Measurements from ENCODE around the gene KCNQ1OT1.

The KCNQ1OT1 gene

DNA sequence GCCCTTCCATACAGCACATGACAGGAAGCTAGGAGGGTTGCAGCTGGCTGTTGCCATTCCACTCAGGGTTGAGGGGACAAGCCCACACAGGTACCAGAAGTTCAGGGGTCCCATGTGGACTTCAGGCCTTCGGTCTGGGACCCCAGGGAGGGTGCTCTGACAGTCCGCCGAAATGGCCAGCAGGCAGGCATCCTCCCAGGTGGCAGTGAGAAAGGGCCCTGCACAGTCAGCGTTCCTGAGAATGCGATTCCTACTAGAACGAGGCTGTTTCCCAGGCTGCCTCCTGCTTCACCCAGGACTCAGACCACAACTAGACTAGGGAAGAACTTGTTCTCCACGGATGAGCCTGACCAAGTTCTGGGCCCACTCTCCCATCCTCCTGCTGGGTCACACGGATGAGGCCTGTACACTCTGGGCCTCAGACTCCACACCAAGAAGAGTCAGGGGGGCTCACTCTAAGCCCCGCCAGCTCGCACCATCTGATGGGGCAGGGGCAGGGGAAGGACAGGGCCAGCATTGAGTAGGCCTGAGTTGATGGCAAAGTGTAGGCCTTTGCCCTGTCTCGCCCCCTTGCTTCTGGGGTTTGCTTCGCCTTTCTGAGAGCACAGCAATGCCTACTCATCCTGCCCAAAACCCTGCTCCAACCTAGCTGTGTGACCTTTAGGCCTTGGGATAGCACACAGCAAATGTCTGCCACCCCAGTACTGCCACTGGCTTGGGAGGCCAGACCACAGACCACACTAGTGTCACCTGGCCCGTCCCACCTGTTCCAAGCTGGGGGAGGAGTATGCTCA, 14.0 kb downstream of the KCNQ1OT1 start:
- POLR2A ChIA-PET: interaction anchor here (0.7 kb wide), 1 partner anchor 784 kb away, joined by 3 read pairs; no protein-coding TSS in a partner anchor

DNA sequence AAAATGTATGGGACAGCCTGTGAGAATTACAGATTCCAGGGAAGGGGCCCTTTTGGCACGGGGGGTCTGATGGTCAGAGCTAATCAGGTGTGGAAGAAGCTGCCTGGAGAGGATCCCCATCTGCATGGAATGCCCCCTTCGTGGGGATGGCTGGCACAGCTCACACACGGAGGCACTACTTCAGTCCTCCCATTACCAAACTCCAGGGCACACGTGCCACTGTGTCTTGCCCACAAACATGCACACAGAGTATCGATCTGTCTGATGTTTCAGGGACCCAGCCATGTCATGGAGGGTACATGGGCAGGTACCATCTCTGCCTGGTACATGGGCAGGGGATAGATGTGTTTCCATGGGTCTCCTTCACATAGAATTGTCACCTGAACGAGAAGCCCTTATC, 14.7 kb downstream of the KCNQ1OT1 start:
- H3K36me3 ChIP-seq (ENCODE audit: control insufficient read depth in 4 of 4, insufficient read depth in 4 of 4, low read length in 3 of 4): peaks cover 0 to 14% (median 4%) of the 10 kb centered on the region in 4 experiments
- ChIA-PET CTCF (interaction anchor here (2.7 kb wide), 1 partner anchor 152 kb away, joined by 12 read pairs; no protein-coding TSS in a partner anchor), POLR2A (interaction anchor here (0.7 kb wide), 1 partner anchor 783 kb away, joined by 3 read pairs; no protein-coding TSS in a partner anchor)
- peaks cover 3 to 30% (median 16%) of the 10 kb centered on the region in 4 experiments for H3K4me1 ChIP-seq (ENCODE audit: control extremely low read depth in 1 of 4, control insufficient read depth in 4 of 4, insufficient read depth in 4 of 4, low read length in 3 of 4)
- WGBS (ENCODE audit: insufficient coverage): 94% methylated on average over 6 of the region's 6 CpGs
- no peak for DNase-seq
- no peak overlapping the region for H3K27ac ChIP-seq (ENCODE audit: insufficient read depth in 1 of 2, low read depth in 1 of 2, low read length in 2 of 2, poor library complexity in 1 of 2, severe bottlenecking in 2 of 2)
- H3K27me3 ChIP-seq (replicated peaks in 2 of 5; ENCODE audit: control insufficient read depth in 4 of 5, insufficient read depth in 5 of 5, low read length in 4 of 5): no peaks in the 10 kb centered on the region
- no peak overlapping the region for H3K4me3 ChIP-seq (ENCODE audit: control insufficient read depth in 1 of 7, extremely low read depth in 1 of 7, insufficient read depth in 4 of 7, low read depth in 2 of 7, low read length in 6 of 7)
- no peaks in the 10 kb centered on the region for H3K9me3 ChIP-seq (ENCODE audit: control extremely low read depth in 1 of 5, control insufficient read depth in 4 of 5, insufficient read depth in 2 of 5, low read depth in 1 of 5, low read length in 4 of 5)

More for the DNA sequence above, 14.0 kb downstream of the KCNQ1OT1 start:
- Histone ChIP-seq H3K27me3 (replicated peaks in 2 of 5; ENCODE audit: control insufficient read depth in 4 of 5, insufficient read depth in 5 of 5, low read length in 4 of 5) (no peaks in the 10 kb centered on the region), H3K27ac (ENCODE audit: insufficient read depth in 1 of 2, low read depth in 1 of 2, low read length in 2 of 2, poor library complexity in 1 of 2, severe bottlenecking in 2 of 2) (no peak overlapping the region), H3K4me1 (ENCODE audit: control extremely low read depth in 1 of 4, control insufficient read depth in 4 of 4, insufficient read depth in 4 of 4, low read length in 3 of 4) (peaks cover 3 to 30% (median 16%) of the 10 kb centered on the region in 4 experiments), H3K36me3 (ENCODE audit: control insufficient read depth in 4 of 4, insufficient read depth in 4 of 4, low read length in 3 of 4) (peaks cover 0 to 19% (median 5%) of the 10 kb centered on the region in 4 experiments), H3K9me3 (ENCODE audit: control extremely low read depth in 1 of 5, control insufficient read depth in 4 of 5, insufficient read depth in 2 of 5, low read depth in 1 of 5, low read length in 4 of 5) (no peaks in the 10 kb centered on the region), H3K4me3 (ENCODE audit: control insufficient read depth in 1 of 7, extremely low read depth in 1 of 7, insufficient read depth in 4 of 7, low read depth in 2 of 7, low read length in 6 of 7) (no peak overlapping the region)
- CTCF ChIA-PET: interaction anchor here (1.4 to 2.7 kb wide), 3 partner anchors 16 to 202 kb away, joined by 4 to 14 read pairs (median 12); no protein-coding TSS in a partner anchor
- DNase-seq: no peak
- 97% methylated on average over 13 of the region's 13 CpGs for WGBS (ENCODE audit: insufficient coverage)

DNA sequence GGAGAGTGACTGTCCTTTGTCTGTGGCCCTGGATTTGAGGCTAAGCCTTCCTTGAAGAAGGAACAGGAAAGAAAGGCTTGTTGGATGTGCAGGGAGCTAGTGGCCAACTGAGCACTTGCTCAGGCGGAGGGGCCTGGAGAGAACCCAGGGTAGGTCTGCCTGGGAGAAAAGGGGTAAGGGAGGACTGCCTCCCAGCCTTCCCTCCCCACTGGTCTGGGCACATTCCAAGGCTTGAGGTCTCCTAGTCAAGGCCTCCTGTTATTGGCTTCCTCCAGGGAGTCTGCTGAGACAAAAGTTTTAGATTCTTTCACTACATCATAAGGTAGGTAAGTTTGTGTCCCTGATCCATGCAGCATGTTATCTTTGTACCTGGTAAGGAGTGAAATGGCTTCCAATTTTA, 15.2 kb downstream of the KCNQ1OT1 start:
- WGBS (ENCODE audit: insufficient coverage): no CpG with 5 or more reads among the region's 1 CpG
- ChIA-PET POLR2A (no interaction called here), CTCF (interaction anchor here (1.4 kb wide), 1 partner anchor 151 kb away, joined by 4 read pairs; no protein-coding TSS in a partner anchor)
- Histone ChIP-seq H3K4me1 (ENCODE audit: control extremely low read depth in 1 of 4, control insufficient read depth in 4 of 4, insufficient read depth in 4 of 4, low read length in 3 of 4) (peaks cover 3 to 29% (median 16%) of the 10 kb centered on the region in 4 experiments), H3K4me3 (ENCODE audit: control insufficient read depth in 1 of 7, extremely low read depth in 1 of 7, insufficient read depth in 4 of 7, low read depth in 2 of 7, low read length in 6 of 7) (no peak overlapping the region), H3K36me3 (ENCODE audit: control insufficient read depth in 4 of 4, insufficient read depth in 4 of 4, low read length in 3 of 4) (peaks cover 0 to 10% (median 3%) of the 10 kb centered on the region in 4 experiments), H3K9me3 (ENCODE audit: control extremely low read depth in 1 of 5, control insufficient read depth in 4 of 5, insufficient read depth in 2 of 5, low read depth in 1 of 5, low read length in 4 of 5) (no peaks in the 10 kb centered on the region), H3K27me3 (replicated peaks in 2 of 5; ENCODE audit: control insufficient read depth in 4 of 5, insufficient read depth in 5 of 5, low read length in 4 of 5) (no peaks in the 10 kb centered on the region), H3K27ac (ENCODE audit: insufficient read depth in 1 of 2, low read depth in 1 of 2, low read length in 2 of 2, poor library complexity in 1 of 2, severe bottlenecking in 2 of 2) (no peak overlapping the region)
- DNase-seq: no peak

DNA sequence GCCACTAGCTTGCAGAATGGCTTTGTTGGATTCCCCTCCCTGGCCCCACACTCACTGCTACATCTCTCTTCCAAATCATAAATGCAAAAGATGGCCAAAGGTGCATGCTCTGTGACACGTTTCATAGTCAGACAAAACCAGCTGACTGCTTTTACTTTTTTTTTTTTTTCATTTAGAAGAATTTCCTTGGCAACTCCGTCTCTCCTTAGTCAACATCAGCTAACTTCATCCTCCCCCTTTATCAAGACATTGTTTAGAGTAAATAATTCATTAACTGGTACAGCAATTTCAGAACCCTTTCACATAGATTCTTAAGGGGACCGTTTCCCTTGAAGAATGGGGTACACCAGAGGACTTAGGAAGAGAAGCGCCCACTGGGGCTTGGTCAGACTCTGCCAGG, 16.0 kb downstream of the KCNQ1OT1 start:
- Histone ChIP-seq H3K36me3 (ENCODE audit: control insufficient read depth in 4 of 4, insufficient read depth in 4 of 4, low read length in 3 of 4) (peaks cover 0 to 7% (median 3%) of the 10 kb centered on the region in 4 experiments), H3K9me3 (ENCODE audit: control extremely low read depth in 1 of 5, control insufficient read depth in 4 of 5, insufficient read depth in 2 of 5, low read depth in 1 of 5, low read length in 4 of 5) (no peaks in the 10 kb centered on the region), H3K4me3 (ENCODE audit: control insufficient read depth in 1 of 7, extremely low read depth in 1 of 7, insufficient read depth in 4 of 7, low read depth in 2 of 7, low read length in 6 of 7) (no peak overlapping the region), H3K4me1 (ENCODE audit: control extremely low read depth in 1 of 4, control insufficient read depth in 4 of 4, insufficient read depth in 4 of 4, low read length in 3 of 4) (peaks cover 3 to 28% (median 16%) of the 10 kb centered on the region in 4 experiments), H3K27me3 (replicated peaks in 2 of 5; ENCODE audit: control insufficient read depth in 4 of 5, insufficient read depth in 5 of 5, low read length in 4 of 5) (no peaks in the 10 kb centered on the region), H3K27ac (ENCODE audit: insufficient read depth in 1 of 2, low read depth in 1 of 2, low read length in 2 of 2, poor library complexity in 1 of 2, severe bottlenecking in 2 of 2) (no peak overlapping the region)
- ChIA-PET POLR2A (no interaction called here), CTCF (interaction anchor here (1.4 kb wide), 1 partner anchor 151 kb away, joined by 4 read pairs; no protein-coding TSS in a partner anchor)
- WGBS (ENCODE audit: insufficient coverage): 87% methylated on average over 3 of the region's 4 CpGs
- no peak for DNase-seq

DNA sequence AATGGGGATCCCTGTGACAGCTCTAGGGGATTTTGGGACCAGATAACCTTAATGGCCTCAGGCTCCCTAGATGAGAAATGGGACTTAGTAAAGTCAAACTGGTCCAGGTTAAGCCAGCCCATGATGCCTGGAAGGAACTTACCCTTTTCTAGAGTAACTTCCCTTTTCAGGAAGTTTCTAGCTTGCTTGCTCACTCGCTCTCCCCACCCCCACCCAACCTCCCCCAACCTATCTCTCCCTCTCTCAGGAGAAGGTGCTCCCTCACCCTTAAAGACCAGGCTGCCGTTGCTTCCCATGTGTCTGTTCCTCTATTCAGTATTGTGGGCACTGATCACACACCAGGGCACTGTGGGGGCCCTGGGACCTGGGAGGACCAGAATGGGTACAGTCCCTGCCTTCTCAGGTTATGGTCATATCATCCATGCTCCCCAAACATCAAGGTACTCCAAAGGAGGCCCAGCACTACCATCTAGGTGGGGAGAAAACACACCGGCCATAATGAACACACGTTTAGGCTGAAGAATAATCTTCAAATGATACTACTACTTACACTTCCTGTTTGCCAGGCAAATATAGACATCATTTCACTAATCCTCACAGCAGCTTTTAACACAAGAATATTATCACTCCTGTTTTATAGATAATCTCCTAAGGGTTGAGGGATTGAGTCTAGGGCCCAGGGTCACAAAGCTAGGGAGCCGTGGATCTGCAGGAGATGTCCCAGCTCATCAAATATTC, 18.2 kb downstream of the KCNQ1OT1 start:
- Histone ChIP-seq H3K36me3 (ENCODE audit: control insufficient read depth in 4 of 4, insufficient read depth in 4 of 4, low read length in 3 of 4) (peaks cover 0 to 7% (median 2%) of the 10 kb centered on the region in 4 experiments), H3K4me3 (ENCODE audit: control insufficient read depth in 1 of 7, extremely low read depth in 1 of 7, insufficient read depth in 4 of 7, low read depth in 2 of 7, low read length in 6 of 7) (no peak overlapping the region), H3K9me3 (ENCODE audit: control extremely low read depth in 1 of 5, control insufficient read depth in 4 of 5, insufficient read depth in 2 of 5, low read depth in 1 of 5, low read length in 4 of 5) (peaks cover 0 to 2% (median 0%) of the 10 kb centered on the region in 5 experiments), H3K27me3 (replicated peaks in 2 of 5; ENCODE audit: control insufficient read depth in 4 of 5, insufficient read depth in 5 of 5, low read length in 4 of 5) (no peaks in the 10 kb centered on the region), H3K4me1 (ENCODE audit: control extremely low read depth in 1 of 4, control insufficient read depth in 4 of 4, insufficient read depth in 4 of 4, low read length in 3 of 4) (peaks cover 6 to 24% (median 9%) of the 10 kb centered on the region in 4 experiments), H3K27ac (ENCODE audit: insufficient read depth in 1 of 2, low read depth in 1 of 2, low read length in 2 of 2, poor library complexity in 1 of 2, severe bottlenecking in 2 of 2) (no peak overlapping the region)
- peak in 1 of 3 donors; percentile 31 for DNase-seq
- WGBS (ENCODE audit: insufficient coverage): 61% methylated on average over 3 of the region's 5 CpGs
- ChIA-PET POLR2A (interaction anchor here (0.7 kb wide), 1 partner anchor 290 kb away, joined by 3 read pairs; no protein-coding TSS in a partner anchor), CTCF (interaction anchor here (0.8 to 2.0 kb wide), 3 partner anchors 11 to 202 kb away, joined by 3 to 8 read pairs (median 6); no protein-coding TSS in a partner anchor)

DNA sequence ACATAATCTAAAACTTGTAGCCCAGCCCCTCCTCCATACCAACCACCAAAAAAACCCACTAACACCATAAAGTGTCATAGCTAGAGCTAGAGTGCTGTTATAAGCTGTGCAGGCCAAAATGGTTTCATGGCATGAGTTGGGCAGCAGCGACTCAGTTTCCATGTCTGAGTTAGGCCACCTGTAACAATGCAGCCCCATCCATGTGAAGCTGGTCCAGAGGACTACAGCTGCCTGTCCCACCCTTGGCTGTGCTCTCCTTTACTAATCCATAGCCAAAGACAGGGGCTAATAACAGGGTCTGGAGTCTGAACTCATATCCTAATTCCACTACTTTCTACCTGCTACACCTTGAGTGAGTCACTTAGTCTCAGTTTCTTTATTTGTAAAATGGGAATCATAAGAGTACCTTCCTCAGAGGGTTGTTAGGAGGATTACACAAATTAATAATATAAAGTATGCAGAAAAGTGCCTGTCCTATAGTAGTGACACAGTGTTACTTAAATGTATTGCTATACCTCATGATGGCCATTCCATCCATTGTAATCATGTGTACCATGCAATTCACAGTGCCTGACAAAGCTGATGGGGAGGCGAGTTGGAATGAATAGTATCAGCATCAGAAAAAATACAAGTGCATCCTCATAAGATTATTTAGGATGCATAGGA, 20.6 kb downstream of the KCNQ1OT1 start:
- Histone ChIP-seq H3K4me3 (ENCODE audit: control insufficient read depth in 1 of 7, extremely low read depth in 1 of 7, insufficient read depth in 4 of 7, low read depth in 2 of 7, low read length in 6 of 7) (no peak overlapping the region), H3K4me1 (ENCODE audit: control extremely low read depth in 1 of 4, control insufficient read depth in 4 of 4, insufficient read depth in 4 of 4, low read length in 3 of 4) (peaks cover 6 to 28% (median 9%) of the 10 kb centered on the region in 4 experiments), H3K27me3 (replicated peaks in 2 of 5; ENCODE audit: control insufficient read depth in 4 of 5, insufficient read depth in 5 of 5, low read length in 4 of 5) (no peaks in the 10 kb centered on the region), H3K9me3 (ENCODE audit: control extremely low read depth in 1 of 5, control insufficient read depth in 4 of 5, insufficient read depth in 2 of 5, low read depth in 1 of 5, low read length in 4 of 5) (peaks cover 0 to 2% (median 0%) of the 10 kb centered on the region in 5 experiments), H3K36me3 (ENCODE audit: control insufficient read depth in 4 of 4, insufficient read depth in 4 of 4, low read length in 3 of 4) (peaks cover 0 to 3% (median 0%) of the 10 kb centered on the region in 4 experiments), H3K27ac (ENCODE audit: insufficient read depth in 1 of 2, low read depth in 1 of 2, low read length in 2 of 2, poor library complexity in 1 of 2, severe bottlenecking in 2 of 2) (no peak overlapping the region)
- WGBS (ENCODE audit: insufficient coverage): 100% methylated on average over 1 of the region's 2 CpGs
- CTCF ChIA-PET: interaction anchor here (1.1 to 1.7 kb wide), 2 partner anchors 12 to 204 kb away, joined by 3 to 7 read pairs; no protein-coding TSS in a partner anchor
- DNase-seq: no peak
- POLR2A ChIA-PET: interaction anchor here (0.6 kb wide), 1 partner anchor 251 kb away, joined by 3 read pairs; no protein-coding TSS in a partner anchor
